Kidney (tissue), 14 donors: Measurements from ENCODE around the gene USP47. TPM values are rescaled to one million over a fixed set of nuclear protein-coding genes. Genes with fewer than 3 reads are reported as not detected.

Source experiments
- DNase-seq, 5 donors: peaks; one replicate each; pipeline ENCODE4 v3.0.0-alpha.2; 2013 to 2020
- FAIRE-seq: peaks from 2 replicates; lab custom pipeline; 2012; peaks lifted over from hg19 to GRCh38; lab: Jason Lieb, UNC
- H3K27ac ChIP-seq, 2 donors: one replicate each; pipeline ENCODE4 v1.7.0; 2013; ENCODE audit warnings: low read depth in 2 of 2, low read length in 2 of 2, inconsistent platforms in 1 of 2
- H3K27me3 ChIP-seq: one replicate; pipeline ENCODE4 v1.7.1; 2013; ENCODE audit warnings: low read length, inconsistent platforms; ENCODE audit not compliant: control insufficient read depth, insufficient read depth
- H3K36me3 ChIP-seq, 3 donors: one replicate each; pipeline versions ENCODE4 v1.7.0 to v1.7.1; 2013; ENCODE audit warnings: low read length in 3 of 3, control low read depth in 1 of 3, inconsistent platforms in 1 of 3; ENCODE audit not compliant: insufficient read depth in 3 of 3, control insufficient read depth in 2 of 3
- H3K4me1 ChIP-seq, 3 donors: one replicate each; pipeline versions ENCODE4 v1.7.0 to v1.7.1; 2013; ENCODE audit warnings: low read length in 3 of 3, inconsistent platforms in 1 of 3, low read depth in 1 of 3; ENCODE audit not compliant: control insufficient read depth in 2 of 3, insufficient read depth in 2 of 3
- H3K4me3 ChIP-seq, 3 donors: one replicate each; pipeline versions ENCODE4 v1.7.0 to v1.8.1; 2013; ENCODE audit warnings: low read length in 3 of 3, control low read depth in 1 of 3, inconsistent platforms in 1 of 3
- H3K9ac ChIP-seq, 3 donors: one replicate each; pipeline versions ENCODE4 v1.7.0 to v1.7.1; 2013; ENCODE audit warnings: low read length in 3 of 3, control low read depth in 1 of 3, inconsistent platforms in 1 of 3
- H3K9me3 ChIP-seq, 3 donors: one replicate each; pipeline versions ENCODE4 v1.7.0 to v1.7.1; 2013; ENCODE audit warnings: low read length in 3 of 3, control low read depth in 1 of 3, inconsistent platforms in 1 of 3; ENCODE audit not compliant: control insufficient read depth in 2 of 3, insufficient read depth in 1 of 3
- intact Hi-C: fragments of 100-400 bp; cut with DNase I; formaldehyde crosslinking; loops from one replicate; pipeline ENCODE4 v1.11.1; 2022
- polyA plus RNA-seq: library from polyadenylated mRNA; stranded (reverse); fragments of 350-450 nt; fragmentation: Illumina TruSeq; extraction: RNeasy Lipid Tissue Mini Kit (QIAGEN cat#74804); gene quantifications from one replicate; pipeline ENCODE4 v1.2.3, GENCODE V29; 2014; ENCODE audit warnings: low read depth, low replicate concordance; ENCODE audit not compliant: insufficient read depth
- total RNA-seq: library from RNA; stranded (reverse); fragmentation: NEBNext Ultra II Directional; extraction: Animal tissue kit (Norgen Biotek cat#: 25700); gene quantifications from one replicate; pipeline ENCODE4 v1.2.1, GENCODE V29; 2021
- TF ChIP-seq, protein P1 (sequence below): IDR thresholded peaks from 3 replicates; pipeline ENCODE4 v1.5.1; 2012; ENCODE audit warnings: mild to moderate bottlenecking, moderate library complexity, borderline replicate concordance; ENCODE audit not compliant: insufficient read depth; ENCODE audit errors: extremely low read depth
- donor health status: control.
- donor health status: control.
- donor health status: control.
- donor health status: control.
- donor health status: control.
- donor health status: DM: yes; HTN: yes; CAD: no.
- donor health status: Normal renal cell carcinoma (clear cell type).

Gene USP47
- total and polyA plus RNA-seq, 2 donors from 2014 or later: 16.3 to 43.3 TPM

- H3K9me3 ChIP-seq: no peaks in the 10 kb centered on the region
Observed at GRCh38 chr11:11981364-11981763, 139.6 kb downstream of the USP47 start.

DNA sequence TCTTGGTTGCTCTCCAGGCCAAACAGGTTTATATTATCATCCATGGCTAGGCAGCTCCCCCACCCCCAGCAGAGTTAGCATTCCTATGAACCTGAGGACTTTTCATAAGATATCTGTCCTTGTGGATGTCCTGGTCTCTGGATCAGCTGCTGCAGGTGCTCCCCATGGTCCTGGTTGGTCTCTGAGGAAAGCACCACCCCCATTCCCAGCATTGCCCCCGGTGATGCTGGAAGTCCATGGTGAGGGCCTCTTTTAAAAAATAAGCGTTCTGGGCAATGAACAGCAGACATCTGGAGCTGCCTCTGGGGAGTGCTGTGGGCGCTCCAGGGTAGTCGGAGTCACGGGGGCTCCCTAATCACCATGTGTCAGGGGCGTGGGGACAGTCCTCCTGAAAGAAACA is 140.1 kb downstream of the USP47 start:
- intact Hi-C loops: no loop called here
- TF ChIP-seq, protein P1, sequence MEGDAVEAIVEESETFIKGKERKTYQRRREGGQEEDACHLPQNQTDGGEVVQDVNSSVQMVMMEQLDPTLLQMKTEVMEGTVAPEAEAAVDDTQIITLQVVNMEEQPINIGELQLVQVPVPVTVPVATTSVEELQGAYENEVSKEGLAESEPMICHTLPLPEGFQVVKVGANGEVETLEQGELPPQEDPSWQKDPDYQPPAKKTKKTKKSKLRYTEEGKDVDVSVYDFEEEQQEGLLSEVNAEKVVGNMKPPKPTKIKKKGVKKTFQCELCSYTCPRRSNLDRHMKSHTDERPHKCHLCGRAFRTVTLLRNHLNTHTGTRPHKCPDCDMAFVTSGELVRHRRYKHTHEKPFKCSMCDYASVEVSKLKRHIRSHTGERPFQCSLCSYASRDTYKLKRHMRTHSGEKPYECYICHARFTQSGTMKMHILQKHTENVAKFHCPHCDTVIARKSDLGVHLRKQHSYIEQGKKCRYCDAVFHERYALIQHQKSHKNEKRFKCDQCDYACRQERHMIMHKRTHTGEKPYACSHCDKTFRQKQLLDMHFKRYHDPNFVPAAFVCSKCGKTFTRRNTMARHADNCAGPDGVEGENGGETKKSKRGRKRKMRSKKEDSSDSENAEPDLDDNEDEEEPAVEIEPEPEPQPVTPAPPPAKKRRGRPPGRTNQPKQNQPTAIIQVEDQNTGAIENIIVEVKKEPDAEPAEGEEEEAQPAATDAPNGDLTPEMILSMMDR: no peak
- Histone ChIP-seq H3K9ac (no peak overlapping the region), H3K27me3 (no peaks in the 10 kb centered on the region), H3K36me3 (no peaks in the 10 kb centered on the region), H3K9me3 (no peaks in the 10 kb centered on the region), H3K4me1 (peaks cover 0 to 22% (median 8%) of the 10 kb centered on the region in 3 donors), H3K27ac (no peak overlapping the region), H3K4me3 (no peak overlapping the region)
- no peak for DNase-seq
- no peak for FAIRE-seq

More at GRCh38 chr11:11981364-11981763, 139.6 kb downstream of the USP47 start:
- TF ChIP-seq, protein P1: no peak
- Histone ChIP-seq H3K9ac (no peak overlapping the region), H3K4me1 (peaks cover 0 to 27% (median 12%) of the 10 kb centered on the region in 3 donors), H3K36me3 (no peaks in the 10 kb centered on the region), H3K4me3 (no peak overlapping the region), H3K27ac (no peak overlapping the region), H3K27me3 (no peaks in the 10 kb centered on the region)
- FAIRE-seq (no peak), DNase-seq (no peak)
- intact Hi-C loops: no loop called here

- H3K27ac ChIP-seq: no peak overlapping the region
- no peak overlapping the region for H3K9ac ChIP-seq
- no peaks in the 10 kb centered on the region for H3K9me3 ChIP-seq
- no peaks in the 10 kb centered on the region for H3K27me3 ChIP-seq
- H3K36me3 ChIP-seq: no peaks in the 10 kb centered on the region
- H3K4me3 ChIP-seq: no peak overlapping the region
- TF ChIP-seq, protein P1: no peak
- DNase-seq (no peak), FAIRE-seq (no peak)
- peaks cover 0 to 17% (median 7%) of the 10 kb centered on the region in 3 donors for H3K4me1 ChIP-seq
- intact Hi-C loops: no loop called here
Observed at GRCh38 chr11:11982461-11982860, 140.7 kb downstream of the USP47 start.

DNA sequence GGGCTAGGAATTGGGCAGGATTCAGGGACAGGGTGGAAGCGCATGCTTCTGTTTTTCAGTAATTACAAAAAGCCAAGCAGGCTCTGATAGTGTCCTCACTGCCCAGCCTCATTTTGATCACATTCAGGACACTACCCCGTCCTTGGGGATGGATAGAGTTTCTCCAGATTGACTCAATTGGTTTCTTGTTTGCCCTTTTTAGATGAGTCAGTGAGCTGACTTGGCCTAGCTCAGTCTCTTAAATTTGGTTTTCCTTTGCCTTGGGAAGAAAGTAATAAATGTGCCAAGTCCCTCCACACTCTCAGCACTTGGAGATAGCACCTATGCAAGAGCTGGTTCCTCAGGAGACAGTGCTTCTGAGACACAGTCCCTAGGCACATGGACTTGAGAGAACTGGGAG is 141.2 kb downstream of the USP47 start:
- no peaks in the 10 kb centered on the region for H3K9me3 ChIP-seq
- TF ChIP-seq, protein P1: no peak
- no peak for FAIRE-seq
- H3K9ac ChIP-seq: no peak overlapping the region
- no peak overlapping the region for H3K27ac ChIP-seq
- no peaks in the 10 kb centered on the region for H3K27me3 ChIP-seq
- H3K4me1 ChIP-seq: peaks cover 0 to 15% (median 5%) of the 10 kb centered on the region in 3 donors
- intact Hi-C loops: no loop called here
- H3K36me3 ChIP-seq: no peaks in the 10 kb centered on the region
- DNase-seq: no peak
- no peak overlapping the region for H3K4me3 ChIP-seq
